ENCODE results near the gene PLEKHG4B. TPM values are rescaled to one million over a fixed set of nuclear protein-coding genes. Genes with fewer than 3 reads are reported as not detected.

Gene PLEKHG4B
- polyA plus RNA-seq, 1 donor from 2014 or later, result 0.78 TPM

GRCh38 chr5:174876-175465 lies 83.0 kb downstream of the PLEKHG4B start:
- no peaks in the 10 kb centered on the region for H3K36me3 ChIP-seq (ENCODE audit: insufficient read depth, low read length)
- no peaks in the 10 kb centered on the region for H3K9me3 ChIP-seq (ENCODE audit: low read length)
- H3K9ac ChIP-seq (ENCODE audit: low read length), result no peak overlapping the region
- H3K4me2 ChIP-seq (ENCODE audit: low read length), result no peak overlapping the region
- H3K27ac ChIP-seq (ENCODE audit: low read length), result no peak overlapping the region
- no peaks in the 10 kb centered on the region for H3K27me3 ChIP-seq (ENCODE audit: insufficient read depth, low read depth, low read length)
- no peak overlapping the region for H3K4me3 ChIP-seq (ENCODE audit: low read length)
- TF ChIP-seq RAD21 (conservative IDR thresholded peaks at IDR 0.05), result no peak
- TF ChIP-seq EZH2 (IDR thresholded peaks at IDR 0.05; ENCODE audit: borderline replicate concordance, insufficient read depth, low read length, poor library complexity, severe bottlenecking), result no peak
- TF ChIP-seq POLR2AphosphoS5 (IDR thresholded peaks at IDR 0.05), result no peak
- no peak for TF ChIP-seq CTCF (IDR thresholded peaks at IDR 0.05; ENCODE audit: poor library complexity, severe bottlenecking)
- no peak for TF ChIP-seq EP300 (conservative IDR thresholded peaks at IDR 0.05; ENCODE audit: poor library complexity, severe bottlenecking)
- H4K20me1 ChIP-seq (ENCODE audit: insufficient read depth), result no peaks in the 10 kb centered on the region
- no peaks in the 10 kb centered on the region for H3K79me2 ChIP-seq (replicated peaks; ENCODE audit: insufficient read depth, low read length)
- no peaks in the 10 kb centered on the region for H3K9me2 ChIP-seq (ENCODE audit: insufficient read depth, low read length)
- H3F3A ChIP-seq (ENCODE audit: insufficient read depth, low read length, poor library complexity, severe bottlenecking), result no peaks in the 10 kb centered on the region
- no peak overlapping the region for H2AFZ ChIP-seq (ENCODE audit: low read depth, low read length)

GRCh38 chr5:176296-176823 lies 84.4 kb downstream of the PLEKHG4B start:
- Histone ChIP-seq H3K9ac (ENCODE audit: low read length) (no peak overlapping the region), H3K27ac (ENCODE audit: low read length) (no peak overlapping the region), H3K4me3 (ENCODE audit: low read length) (no peak overlapping the region), H3K27me3 (ENCODE audit: insufficient read depth, low read depth, low read length) (no peaks in the 10 kb centered on the region), H3K9me3 (ENCODE audit: low read length) (no peaks in the 10 kb centered on the region), H3K4me2 (ENCODE audit: low read length) (no peak overlapping the region), H4K20me1 (ENCODE audit: insufficient read depth) (no peaks in the 10 kb centered on the region), H3F3A (ENCODE audit: insufficient read depth, low read length, poor library complexity, severe bottlenecking) (no peaks in the 10 kb centered on the region), H2AFZ (ENCODE audit: low read depth, low read length) (no peak overlapping the region), H3K9me2 (ENCODE audit: insufficient read depth, low read length) (no peaks in the 10 kb centered on the region), H3K36me3 (ENCODE audit: insufficient read depth, low read length) (no peaks in the 10 kb centered on the region), H3K79me2 (replicated peaks; ENCODE audit: insufficient read depth, low read length) (no peaks in the 10 kb centered on the region)
- TF ChIP-seq EP300 (conservative IDR thresholded peaks at IDR 0.05; ENCODE audit: poor library complexity, severe bottlenecking) (no peak), REST (IDR thresholded peaks at IDR 0.05; ENCODE audit: borderline replicate concordance) (no peak), MXI1 (conservative IDR thresholded peaks at IDR 0.05; ENCODE audit: poor library complexity, severe bottlenecking) (no peak), SMC3 (conservative IDR thresholded peaks at IDR 0.05; ENCODE audit: poor library complexity) (no peak), CTCF (IDR thresholded peaks at IDR 0.05; ENCODE audit: poor library complexity, severe bottlenecking) (no peak), POLR2AphosphoS5 (IDR thresholded peaks at IDR 0.05) (no peak), TAF1 (IDR thresholded peaks at IDR 0.05; ENCODE audit: low read depth) (no peak), EZH2 (IDR thresholded peaks at IDR 0.05; ENCODE audit: borderline replicate concordance, insufficient read depth, low read length, poor library complexity, severe bottlenecking) (no peak), RAD21 (conservative IDR thresholded peaks at IDR 0.05) (no peak)
